ENCODE measurements around the gene PTPRM.

The PTPRM gene

DNA sequence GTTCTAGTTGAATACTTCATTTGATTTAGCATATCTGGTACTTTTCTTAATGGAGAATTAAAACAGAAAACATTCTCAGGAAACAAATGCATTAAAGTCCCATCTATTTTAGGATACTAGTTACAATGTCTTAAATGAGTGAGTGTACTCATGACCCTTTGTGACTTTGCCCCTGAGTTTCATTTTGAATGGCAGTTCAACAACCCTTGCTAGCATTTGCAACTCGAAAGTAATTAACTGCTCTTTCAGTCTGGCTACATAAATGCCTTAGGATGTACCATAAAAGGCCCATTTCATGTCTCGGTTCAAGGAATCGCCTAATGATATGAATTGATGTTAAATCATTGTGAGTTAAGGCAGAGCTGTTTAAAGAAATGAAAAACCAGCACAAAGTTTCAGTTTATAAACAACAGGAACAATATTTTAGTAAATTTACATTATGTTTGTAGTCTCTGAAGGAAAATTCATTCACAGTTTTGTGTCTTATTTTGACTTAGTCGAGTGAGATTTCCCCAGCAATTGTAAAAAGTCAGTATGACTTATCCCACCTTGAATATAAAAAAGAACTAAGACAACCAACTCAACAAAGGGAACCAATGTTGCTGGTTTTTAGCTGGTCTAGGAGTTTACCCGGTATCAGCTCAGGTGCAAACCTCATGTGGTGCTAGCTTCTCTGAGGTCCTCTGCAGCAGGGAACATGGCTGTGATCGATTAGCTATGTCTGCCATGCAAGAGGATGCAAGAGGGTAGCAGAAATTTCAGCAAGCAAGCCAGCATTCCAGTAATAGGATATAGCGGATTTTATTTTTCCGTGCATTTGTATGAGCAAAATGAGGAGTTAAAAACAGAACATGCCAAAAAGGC lies 386.2 kb downstream of the PTPRM start:
- Histone ChIP-seq H4K8ac (ENCODE audit: low read length) (no peak overlapping the region), H3K23ac (ENCODE audit: low read length in 2 of 2) (no peak overlapping the region), H3K4me2 (ENCODE audit: low read length, poor library complexity, severe bottlenecking) (no peak overlapping the region), H2AFZ (ENCODE audit: low read depth, low read length) (no peak overlapping the region), H4K91ac (ENCODE audit: low read length) (no peak overlapping the region), H3K4me1 (ENCODE audit: control insufficient read depth, insufficient read depth, low read depth, low read length) (peaks cover 6% of the 10 kb centered on the region), H3K9me3 (ENCODE audit: control insufficient read depth, low read length) (no peaks in the 10 kb centered on the region), H3K4ac (ENCODE audit: low read depth in 1 of 2, low read length in 2 of 2) (no peak overlapping the region), H3K18ac (ENCODE audit: low read depth in 1 of 2, low read length in 2 of 2) (no peak overlapping the region), H3K27ac (ENCODE audit: low read length, poor library complexity, severe bottlenecking) (no peak overlapping the region), H2BK5ac (ENCODE audit: low read depth, low read length, poor library complexity, severe bottlenecking) (no peak overlapping the region), H3K36me3 (ENCODE audit: control insufficient read depth in 1 of 2, insufficient read depth in 2 of 2, low read depth in 1 of 2, low read length in 2 of 2) (peaks cover 3 to 23% of the 10 kb centered on the region in 2 experiments), H2BK120ac (ENCODE audit: low read depth, low read length) (no peak overlapping the region), H3K9ac (ENCODE audit: low read length) (no peak overlapping the region), H2BK15ac (ENCODE audit: low read depth, poor library complexity, severe bottlenecking) (no peak overlapping the region), H2BK12ac (ENCODE audit: low read length in 2 of 2) (no peak overlapping the region), H3K79me1 (replicated peaks; ENCODE audit: low read length, poor library complexity, severe bottlenecking) (peaks cover 13% of the 10 kb centered on the region), H3K4me3 (ENCODE audit: insufficient read depth in 1 of 2, low read depth in 1 of 2, low read length in 2 of 2) (no peak overlapping the region), H3K14ac (ENCODE audit: low read length in 2 of 2) (no peak overlapping the region), H2AK5ac (ENCODE audit: low read length, severe bottlenecking) (no peak overlapping the region), H3K27me3 (ENCODE audit: control insufficient read depth in 1 of 2, insufficient read depth in 1 of 2, low read length in 2 of 2) (no peaks in the 10 kb centered on the region)
- WGBS, result 96% methylated on average over 5 of the region's 8 CpGs
- DNase-seq, result no peak

DNA sequence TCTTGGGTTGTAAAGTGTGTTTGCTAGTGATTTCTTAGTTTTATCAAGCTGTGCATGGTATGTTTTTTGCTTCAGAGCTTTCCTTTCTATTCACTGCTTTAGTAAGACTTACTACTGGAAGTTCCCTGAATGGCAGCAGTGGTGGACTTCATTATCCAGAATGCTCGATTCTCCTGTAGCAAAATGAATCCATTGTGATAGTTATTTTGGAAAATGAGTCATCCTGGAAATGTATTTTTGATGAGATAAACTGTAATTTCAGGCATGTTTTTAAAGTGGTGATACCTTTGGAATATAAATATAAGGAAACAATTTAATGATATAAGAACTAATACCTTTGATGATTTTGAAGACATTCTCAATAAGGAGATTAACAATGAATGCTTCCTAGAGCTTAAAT lies 387.1 kb downstream of the PTPRM start:
- Histone ChIP-seq H4K91ac (ENCODE audit: low read length) (no peak overlapping the region), H2AK5ac (ENCODE audit: low read length, severe bottlenecking) (no peak overlapping the region), H3K4me3 (ENCODE audit: insufficient read depth in 1 of 2, low read depth in 1 of 2, low read length in 2 of 2) (no peak overlapping the region), H3K36me3 (ENCODE audit: control insufficient read depth in 1 of 2, insufficient read depth in 2 of 2, low read depth in 1 of 2, low read length in 2 of 2) (peaks cover 3 to 19% of the 10 kb centered on the region in 2 experiments), H2BK12ac (ENCODE audit: low read length in 2 of 2) (no peak overlapping the region), H2AFZ (ENCODE audit: low read depth, low read length) (no peak overlapping the region), H3K9me3 (ENCODE audit: control insufficient read depth, low read length) (no peaks in the 10 kb centered on the region), H3K27me3 (ENCODE audit: control insufficient read depth in 1 of 2, insufficient read depth in 1 of 2, low read length in 2 of 2) (no peaks in the 10 kb centered on the region), H3K23ac (ENCODE audit: low read length in 2 of 2) (no peak overlapping the region), H2BK15ac (ENCODE audit: low read depth, poor library complexity, severe bottlenecking) (no peak overlapping the region), H3K14ac (ENCODE audit: low read length in 2 of 2) (no peak overlapping the region), H3K4me1 (ENCODE audit: control insufficient read depth, insufficient read depth, low read depth, low read length) (peaks cover 8% of the 10 kb centered on the region), H2BK5ac (ENCODE audit: low read depth, low read length, poor library complexity, severe bottlenecking) (no peak overlapping the region), H3K27ac (ENCODE audit: low read length, poor library complexity, severe bottlenecking) (no peak overlapping the region), H3K4ac (ENCODE audit: low read depth in 1 of 2, low read length in 2 of 2) (no peak overlapping the region), H4K8ac (ENCODE audit: low read length) (no peak overlapping the region), H3K4me2 (ENCODE audit: low read length, poor library complexity, severe bottlenecking) (no peak overlapping the region), H3K79me1 (replicated peaks; ENCODE audit: low read length, poor library complexity, severe bottlenecking) (peaks cover 11% of the 10 kb centered on the region), H3K9ac (ENCODE audit: low read length) (no peak overlapping the region), H3K18ac (ENCODE audit: low read depth in 1 of 2, low read length in 2 of 2) (no peak overlapping the region), H2BK120ac (ENCODE audit: low read depth, low read length) (no peak overlapping the region)
- WGBS, result 58% methylated on average over 1 of the region's 1 CpG
- DNase-seq, result no peak

DNA sequence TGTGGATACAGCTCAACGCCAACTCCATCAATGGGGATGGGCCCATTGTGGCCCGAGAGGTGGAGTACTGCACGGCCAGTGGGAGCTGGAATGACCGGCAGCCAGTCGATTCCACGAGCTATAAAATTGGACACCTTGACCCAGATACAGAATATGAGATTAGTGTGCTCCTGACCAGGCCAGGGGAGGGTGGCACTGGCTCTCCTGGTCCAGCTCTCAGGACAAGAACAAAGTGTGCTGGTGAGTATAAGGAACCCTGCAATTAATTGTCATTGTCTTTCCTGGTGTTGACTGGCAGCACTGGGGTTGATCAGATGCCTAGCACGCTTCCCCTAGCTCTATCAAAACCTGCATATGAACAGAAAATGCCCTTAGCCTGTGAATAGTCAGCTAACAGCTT lies 388.1 kb downstream of the PTPRM start:
- Histone ChIP-seq H3K18ac (ENCODE audit: low read depth in 1 of 2, low read length in 2 of 2) (no peak overlapping the region), H2AK5ac (ENCODE audit: low read length, severe bottlenecking) (no peak overlapping the region), H3K4ac (ENCODE audit: low read depth in 1 of 2, low read length in 2 of 2) (no peak overlapping the region), H2BK12ac (ENCODE audit: low read length in 2 of 2) (no peak overlapping the region), H2BK120ac (ENCODE audit: low read depth, low read length) (no peak overlapping the region), H3K9me3 (ENCODE audit: control insufficient read depth, low read length) (no peaks in the 10 kb centered on the region), H3K79me1 (replicated peaks; ENCODE audit: low read length, poor library complexity, severe bottlenecking) (peaks cover 11% of the 10 kb centered on the region), H2BK5ac (ENCODE audit: low read depth, low read length, poor library complexity, severe bottlenecking) (no peak overlapping the region), H4K91ac (ENCODE audit: low read length) (no peak overlapping the region), H2AFZ (ENCODE audit: low read depth, low read length) (no peak overlapping the region), H3K36me3 (ENCODE audit: control insufficient read depth in 1 of 2, insufficient read depth in 2 of 2, low read depth in 1 of 2, low read length in 2 of 2) (peaks cover 3 to 16% of the 10 kb centered on the region in 2 experiments), H3K27me3 (ENCODE audit: control insufficient read depth in 1 of 2, insufficient read depth in 1 of 2, low read length in 2 of 2) (no peaks in the 10 kb centered on the region), H3K14ac (ENCODE audit: low read length in 2 of 2) (peak overlapping the region in 1 of 2 experiments; percentile 65), H3K23ac (ENCODE audit: low read length in 2 of 2) (no peak overlapping the region), H3K4me2 (ENCODE audit: low read length, poor library complexity, severe bottlenecking) (no peak overlapping the region), H2BK15ac (ENCODE audit: low read depth, poor library complexity, severe bottlenecking) (no peak overlapping the region), H3K4me1 (ENCODE audit: control insufficient read depth, insufficient read depth, low read depth, low read length) (peaks cover 8% of the 10 kb centered on the region), H3K9ac (ENCODE audit: low read length) (no peak overlapping the region), H3K4me3 (ENCODE audit: insufficient read depth in 1 of 2, low read depth in 1 of 2, low read length in 2 of 2) (no peak overlapping the region), H4K8ac (ENCODE audit: low read length) (no peak overlapping the region), H3K27ac (ENCODE audit: low read length, poor library complexity, severe bottlenecking) (no peak overlapping the region)
- 99% methylated on average over 7 of the region's 7 CpGs for WGBS
- no peak for DNase-seq

DNA sequence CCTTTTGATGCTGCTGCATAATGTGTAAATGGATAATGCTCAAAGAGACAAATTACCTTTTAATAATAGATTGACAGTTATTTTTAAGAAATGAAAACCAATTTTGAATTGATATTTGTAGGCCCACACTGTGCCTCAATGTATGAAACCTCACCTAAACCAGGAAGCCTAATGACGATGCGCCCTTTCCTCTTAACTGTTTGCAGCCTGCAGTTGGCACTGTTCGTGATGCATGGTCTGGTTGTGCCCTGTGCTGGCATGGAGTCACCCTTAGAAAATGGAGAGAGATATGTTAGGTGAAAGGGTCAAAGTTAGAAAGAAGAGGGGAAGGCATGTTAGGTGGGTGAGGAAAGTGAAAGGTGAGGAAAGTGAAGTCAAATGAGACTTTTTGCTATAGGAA lies 390.2 kb downstream of the PTPRM start:
- H2BK5ac ChIP-seq (ENCODE audit: low read depth, low read length, poor library complexity, severe bottlenecking), result no peak overlapping the region
- H4K91ac ChIP-seq (ENCODE audit: low read length), result no peak overlapping the region
- no peak overlapping the region for H4K8ac ChIP-seq (ENCODE audit: low read length)
- no peak overlapping the region for H3K4me3 ChIP-seq (ENCODE audit: insufficient read depth in 1 of 2, low read depth in 1 of 2, low read length in 2 of 2)
- no peak overlapping the region for H3K18ac ChIP-seq (ENCODE audit: low read depth in 1 of 2, low read length in 2 of 2)
- no peak overlapping the region for H2BK15ac ChIP-seq (ENCODE audit: low read depth, poor library complexity, severe bottlenecking)
- H3K36me3 ChIP-seq (ENCODE audit: control insufficient read depth in 1 of 2, insufficient read depth in 2 of 2, low read depth in 1 of 2, low read length in 2 of 2), result peaks cover 3 to 6% of the 10 kb centered on the region in 2 experiments
- H3K14ac ChIP-seq (ENCODE audit: low read length in 2 of 2), result no peak overlapping the region
- no peak overlapping the region for H3K4me2 ChIP-seq (ENCODE audit: low read length, poor library complexity, severe bottlenecking)
- H3K9me3 ChIP-seq (ENCODE audit: control insufficient read depth, low read length), result no peaks in the 10 kb centered on the region
- H3K27me3 ChIP-seq (ENCODE audit: control insufficient read depth in 1 of 2, insufficient read depth in 1 of 2, low read length in 2 of 2), result no peaks in the 10 kb centered on the region
- no peak overlapping the region for H3K9ac ChIP-seq (ENCODE audit: low read length)
- peaks cover 6% of the 10 kb centered on the region for H3K4me1 ChIP-seq (ENCODE audit: control insufficient read depth, insufficient read depth, low read depth, low read length)
- peak overlapping the region in 1 of 2 experiments; percentile 63 for H2BK12ac ChIP-seq (ENCODE audit: low read length in 2 of 2)
- H2BK120ac ChIP-seq (ENCODE audit: low read depth, low read length), result no peak overlapping the region
- no peak overlapping the region for H3K23ac ChIP-seq (ENCODE audit: low read length in 2 of 2)
- H3K4ac ChIP-seq (ENCODE audit: low read depth in 1 of 2, low read length in 2 of 2), result no peak overlapping the region
- 97% methylated on average over 3 of the region's 3 CpGs for WGBS
- DNase-seq, result no peak
- no peak overlapping the region for H2AK5ac ChIP-seq (ENCODE audit: low read length, severe bottlenecking)
- no peak overlapping the region for H3K27ac ChIP-seq (ENCODE audit: low read length, poor library complexity, severe bottlenecking)
- H3K79me1 ChIP-seq (replicated peaks; ENCODE audit: low read length, poor library complexity, severe bottlenecking), result peaks cover 12% of the 10 kb centered on the region
- H2AFZ ChIP-seq (ENCODE audit: low read depth, low read length), result no peak overlapping the region

Data from mesenchymal stem cell (in vitro differentiated cells and primary cell).